ENCODE data around the gene RIC1.
"Not testable (repeated sequence)": the region's sequence is repeated elsewhere in the genome, so short reads cannot be mapped to it uniquely, and the experiment has no call there.

The RIC1 gene

GRCh38 chr9:5626727-5627634 lies 1.9 kb upstream of the RIC1 start:
- no peak for DNase-seq

GRCh38 chr9:5627686-5628085 lies 1.2 kb upstream of the RIC1 start:
- DNase-seq: not testable (repeated sequence)

DNA sequence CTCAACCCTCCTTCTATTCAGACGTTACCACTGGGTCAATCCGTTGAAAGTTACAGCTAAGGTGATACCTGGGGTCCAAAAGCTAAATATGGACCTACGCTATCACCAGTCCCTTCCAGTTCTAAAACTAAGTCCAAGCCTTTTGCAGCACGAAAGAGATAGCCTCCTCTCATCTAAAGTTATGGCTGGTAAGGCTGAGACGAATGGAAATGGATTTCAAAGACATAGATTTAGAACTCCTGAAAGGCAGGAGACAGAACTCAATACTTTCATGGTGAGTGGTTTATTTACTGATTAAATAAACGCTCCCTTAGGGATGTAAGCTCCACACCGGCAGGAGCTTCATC lies 751 bp upstream of the RIC1 start:
- DNase-seq: no peak

- DNase-seq: peak; percentile 84
Observed at GRCh38 chr9:5629312-5630080, 589 bp downstream of the RIC1 start.

- DNase-seq: no peak
Observed at GRCh38 chr9:5630081-5630507, 1.2 kb downstream of the RIC1 start.

GRCh38 chr9:5631026-5631425 lies 2.1 kb downstream of the RIC1 start:
- DNase-seq: no peak

DNA sequence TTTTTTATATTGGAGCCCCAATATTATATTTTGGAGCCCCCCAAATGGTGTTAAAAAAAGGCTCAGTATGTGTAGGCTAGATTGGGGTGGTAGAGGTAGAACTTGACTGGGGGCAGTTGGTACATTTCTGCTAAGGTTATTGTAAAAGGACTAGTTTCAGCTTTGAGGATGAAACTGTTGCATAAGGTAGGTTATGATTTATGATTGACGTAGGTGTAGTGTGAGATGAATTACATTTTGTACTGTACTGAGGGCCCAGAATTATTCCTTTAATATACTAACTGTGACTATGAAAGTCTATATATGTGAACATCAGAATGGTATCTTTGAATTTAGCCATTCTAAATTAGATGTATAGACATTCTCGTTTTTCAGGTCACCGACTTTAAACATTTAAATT lies 3.6 kb downstream of the RIC1 start:
- DNase-seq: no peak

DNA sequence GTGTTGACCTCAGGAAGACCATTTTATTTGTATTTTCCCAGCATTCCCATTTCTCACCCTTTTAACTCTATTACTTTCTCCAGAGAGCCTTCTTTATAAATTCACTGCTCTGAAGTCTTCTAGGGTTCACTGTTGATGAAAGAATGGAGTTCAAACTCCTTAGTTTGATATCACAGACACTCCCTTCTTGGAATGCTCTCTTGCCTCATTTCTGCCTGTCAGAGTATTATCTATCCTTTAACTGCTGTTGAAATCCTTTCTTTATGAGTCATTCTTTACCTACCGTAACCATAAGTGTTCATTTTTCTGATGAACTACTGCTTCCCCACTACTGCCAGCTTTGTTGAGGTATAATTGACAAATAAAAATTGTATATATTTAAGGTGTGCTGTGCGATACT lies 4.3 kb downstream of the RIC1 start:
- no peak for DNase-seq

GRCh38 chr9:5635390-5635789 lies 6.5 kb downstream of the RIC1 start:
- DNase-seq: no peak

DNA sequence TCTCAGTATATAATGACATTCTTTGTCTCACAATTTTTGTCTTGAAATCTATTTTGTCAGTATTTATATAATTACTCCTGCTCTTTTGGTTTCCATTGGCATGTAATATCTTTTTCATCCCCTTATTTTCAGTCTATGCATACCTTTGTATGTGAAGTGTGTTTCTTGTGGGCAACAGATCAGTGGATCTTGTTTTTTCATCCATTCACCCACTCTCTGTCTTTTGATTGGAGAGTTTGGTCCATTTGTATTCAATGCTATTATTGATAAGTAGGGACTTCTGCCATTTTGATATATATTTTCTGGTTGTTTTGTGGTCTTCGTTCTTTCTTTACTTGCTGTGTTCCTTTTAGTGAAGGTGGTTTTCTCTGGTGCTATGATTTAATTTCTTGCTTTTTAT lies 10.9 kb downstream of the RIC1 start:
- DNase-seq: no peak

GRCh38 chr9:5642170-5642569 lies 13.3 kb downstream of the RIC1 start:
- no peak for DNase-seq

DNA sequence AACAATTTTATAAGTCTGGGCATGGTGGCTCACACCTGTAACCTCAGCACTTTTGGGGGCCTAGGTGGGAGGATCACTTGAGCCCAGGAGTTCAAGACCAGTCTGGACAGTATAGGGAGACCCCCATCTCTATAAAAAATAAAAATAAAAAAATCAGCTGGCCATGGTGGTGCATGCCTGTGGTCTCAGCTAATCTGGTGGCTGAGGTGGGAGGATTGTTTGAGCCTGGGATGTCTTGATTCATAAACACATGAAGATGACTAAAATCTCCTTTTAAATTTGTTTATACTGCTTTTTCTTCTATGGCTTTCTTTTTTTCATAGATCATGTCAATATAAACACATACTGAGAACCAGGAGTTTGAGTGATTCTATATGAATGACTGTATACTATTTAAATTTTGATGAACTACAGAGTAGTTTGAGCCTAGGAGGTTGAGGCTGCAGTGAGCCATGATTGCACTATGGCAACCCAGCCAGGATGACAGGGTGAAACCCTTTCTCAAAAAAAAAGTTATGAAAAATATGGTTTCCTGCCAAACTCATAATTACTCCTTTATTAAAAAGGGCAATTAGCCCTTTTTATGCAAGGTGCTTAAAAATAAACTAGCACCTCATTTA lies 14.2 kb downstream of the RIC1 start:
- DNase-seq: no peak

- DNase-seq: no peak
Observed at GRCh38 chr9:5644501-5644900, 15.6 kb downstream of the RIC1 start.

DNA sequence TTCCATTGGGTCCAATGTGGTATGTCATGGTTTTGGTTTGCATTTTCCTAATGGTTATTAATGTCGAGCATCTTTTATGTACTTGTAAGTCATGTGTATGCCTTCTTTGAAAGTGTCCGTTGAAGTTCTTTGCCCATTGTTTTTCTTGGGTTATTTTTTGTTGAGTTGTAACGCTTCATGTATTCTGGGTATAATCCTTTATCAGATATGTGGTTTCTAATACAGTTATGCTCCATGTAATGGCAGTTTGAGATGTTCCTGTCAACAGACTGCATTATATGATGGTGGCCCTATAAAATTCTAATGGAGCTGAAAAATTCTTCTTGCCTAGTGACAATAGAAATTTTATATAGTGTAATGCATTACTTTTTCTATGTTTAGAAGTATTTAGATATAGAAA lies 17.2 kb downstream of the RIC1 start:
- DNase-seq: no peak

- no peak for DNase-seq
Observed at GRCh38 chr9:5650356-5651105, 21.6 kb downstream of the RIC1 start.

DNA sequence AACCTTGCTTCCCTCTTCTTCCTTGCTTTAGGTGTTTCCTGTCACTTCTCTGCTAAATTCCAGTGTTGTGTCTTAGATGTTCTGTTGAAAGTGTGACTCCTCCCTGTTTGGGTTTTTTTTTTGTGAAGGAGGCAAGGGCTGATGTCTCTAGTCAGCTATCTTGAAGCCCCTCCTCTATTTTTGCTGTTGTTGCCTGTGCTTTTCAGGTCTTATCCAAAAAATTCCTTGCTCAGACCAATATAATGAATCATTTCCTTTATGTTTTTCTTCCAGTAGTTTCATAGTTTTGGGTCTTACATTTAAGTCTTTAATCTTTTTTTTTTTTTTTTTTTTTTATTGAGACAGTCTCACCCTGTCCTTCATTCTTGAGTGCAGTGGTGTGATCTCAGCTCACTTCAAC lies 22.3 kb downstream of the RIC1 start:
- DNase-seq: no peak

GRCh38 chr9:5652821-5653220 lies 23.9 kb downstream of the RIC1 start:
- DNase-seq: no peak

DNA sequence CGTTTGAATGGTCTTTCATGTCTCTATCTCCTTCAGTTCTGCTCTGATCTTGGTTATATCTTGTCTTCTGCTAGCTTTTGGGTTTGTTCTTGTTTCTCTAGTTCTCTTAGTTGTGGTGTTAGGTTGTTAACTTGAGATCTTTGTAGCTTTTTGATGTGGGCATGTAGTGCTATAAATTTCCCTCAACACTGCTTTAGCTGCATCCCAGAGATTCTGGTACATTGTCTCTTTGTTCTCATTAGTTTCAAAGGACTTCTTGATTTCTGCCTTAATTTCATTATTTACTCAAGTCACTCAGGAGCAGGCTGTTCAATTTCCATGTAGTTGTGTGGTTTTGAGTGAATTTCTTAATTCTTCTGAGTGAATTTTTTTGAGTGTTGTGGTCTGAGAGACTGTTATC lies 33.9 kb downstream of the RIC1 start:
- DNase-seq: not testable (repeated sequence)

- DNase-seq: no peak
Observed at GRCh38 chr9:5665059-5665458, 36.2 kb downstream of the RIC1 start.

DNA sequence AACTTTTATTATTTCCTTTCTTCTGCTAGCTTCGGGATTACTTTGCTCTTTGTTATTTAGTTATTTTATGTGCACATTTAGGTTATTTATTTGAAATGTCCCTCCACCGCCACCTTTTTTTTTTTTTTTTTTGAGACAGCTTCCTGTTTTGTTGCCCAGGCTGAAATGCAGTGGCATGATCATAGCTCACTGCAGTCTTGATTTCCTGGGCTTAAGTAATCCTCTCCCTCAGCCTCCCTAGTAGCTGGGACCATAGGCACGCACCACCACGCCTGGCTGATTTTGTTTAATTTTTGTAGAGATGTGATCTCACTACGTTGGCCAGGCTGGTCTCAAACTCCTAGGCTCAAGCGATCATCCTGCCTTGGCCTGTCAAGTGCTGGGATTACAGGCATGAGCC lies 38.5 kb downstream of the RIC1 start:
- DNase-seq: no peak

DNA sequence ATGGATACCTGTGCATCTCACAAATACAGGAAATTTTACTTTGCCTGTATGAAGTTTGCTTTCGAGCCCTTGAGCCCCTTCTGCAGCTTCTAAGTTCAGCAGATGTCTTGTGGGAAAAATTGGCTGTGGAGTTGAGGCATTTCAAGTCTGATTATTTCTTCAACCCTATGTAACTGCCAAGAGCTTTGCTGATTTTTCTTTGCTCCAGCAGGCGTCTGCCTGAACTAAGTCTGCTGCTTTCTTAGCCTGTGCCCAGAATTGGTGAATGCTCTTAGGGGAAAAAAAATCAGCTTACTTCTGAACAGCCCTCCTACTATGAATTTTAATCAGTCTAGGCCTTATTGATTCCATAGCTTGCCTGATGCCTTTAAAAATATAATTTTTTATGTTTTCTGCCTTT lies 41.2 kb downstream of the RIC1 start:
- DNase-seq: no peak

DNA sequence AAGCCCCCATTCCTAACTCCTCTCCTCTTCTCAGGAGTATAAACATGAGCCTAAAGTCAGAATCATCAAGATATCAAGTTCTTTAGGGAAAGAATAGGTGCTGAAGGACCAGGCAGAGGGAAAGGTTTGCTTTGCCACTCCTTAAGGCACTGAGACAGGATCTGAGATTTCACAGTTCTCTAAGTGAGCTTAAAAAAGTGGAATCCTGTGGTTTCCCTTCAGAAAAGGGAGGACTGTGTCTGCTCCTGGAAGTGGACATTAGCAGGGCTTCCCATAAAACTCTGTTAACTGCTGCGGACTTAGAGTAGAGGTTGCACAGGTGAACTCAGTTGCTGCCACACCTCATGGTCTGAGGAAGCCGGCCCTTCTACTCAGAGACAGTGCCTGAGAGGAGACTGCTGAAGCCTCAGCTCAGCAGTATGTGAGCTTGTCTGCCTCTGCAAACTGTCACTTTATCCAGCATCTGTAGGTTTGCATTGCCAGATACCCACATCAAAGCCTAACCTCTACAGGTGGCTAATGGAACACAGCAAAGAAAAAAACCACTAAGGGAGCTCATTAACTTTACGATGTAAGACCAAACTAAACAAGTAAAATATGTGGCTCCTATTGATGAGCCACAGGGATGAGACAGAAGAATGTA lies 42.9 kb downstream of the RIC1 start:
- DNase-seq: no peak

DNA sequence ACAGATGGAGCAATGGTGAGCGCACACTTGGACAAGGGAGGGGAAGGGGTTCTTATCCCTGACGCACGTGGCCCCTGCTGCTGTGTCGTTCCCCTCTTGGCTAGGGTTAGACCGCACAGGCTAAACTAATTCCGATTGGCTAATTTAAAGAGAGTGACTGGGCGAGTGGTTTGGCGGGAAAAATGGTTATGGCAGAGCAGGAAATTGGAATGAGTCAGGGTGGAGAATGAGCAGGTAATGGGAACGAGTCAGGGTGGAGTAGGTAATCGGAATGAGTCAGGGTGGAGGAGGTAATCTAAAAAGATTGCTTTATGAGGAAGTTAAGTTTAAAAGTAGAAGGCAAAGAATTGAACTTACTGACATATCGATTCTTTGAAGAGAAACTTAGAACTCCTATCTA lies 46.1 kb downstream of the RIC1 start:
- DNase-seq: not testable (repeated sequence)
